Activated naive CD8-positive, alpha-beta T cell treated with anti-CD3 and anti-CD28 coated beads, Interleukin-2, amount 10 ng/mL, durations not matched to agents 7 days and 5 days (primary cell): ENCODE measurements around the gene ZNF557. TPM values are rescaled to one million over a fixed set of nuclear protein-coding genes. Genes with fewer than 3 reads are reported as not detected.
"Not testable (repeated sequence)": the region's sequence is repeated elsewhere in the genome, so short reads cannot be mapped to it uniquely, and the experiment has no call there.

Source experiments
- ATAC-seq: fragments of 150-1000 bp; cut with Tn5 transposase; one replicate; pipeline ENCODE4 v1.10.0; 2021; ENCODE audit warnings: low read depth, moderate library complexity
- POLR2A ChIA-PET: fragments of 350-600 bp; sonication (Branson Sonifier 250); formaldehyde crosslinking; loops from one replicate; lab custom pipeline; 2021; ENCODE audit warnings: antibody characterized with exemption; lab: Charles Lee
- DNase-seq: peaks from one replicate; pipeline ENCODE4 v3.0.0; 2021
- H3K27ac Mint-ChIP-seq: one replicate; pipeline ENCODE4 v1.8.0; 2022; ENCODE audit warnings: mild to moderate bottlenecking, mixed read lengths
- H3K27me3 Mint-ChIP-seq: one replicate; pipeline ENCODE4 v1.8.0; 2022; ENCODE audit warnings: mild to moderate bottlenecking, moderate library complexity, mixed read lengths
- H3K36me3 Mint-ChIP-seq: one replicate; pipeline ENCODE4 v1.8.0; 2021; ENCODE audit warnings: mild to moderate bottlenecking, mixed read lengths
- H3K4me1 Mint-ChIP-seq: one replicate; pipeline ENCODE4 v1.8.0; 2021; ENCODE audit warnings: mixed read lengths
- H3K4me3 Mint-ChIP-seq: one replicate; pipeline ENCODE4 v1.8.0; 2022; ENCODE audit warnings: mild to moderate bottlenecking, moderate library complexity, mixed read lengths
- H3K9me3 Mint-ChIP-seq: one replicate; pipeline ENCODE4 v1.8.0; 2021; ENCODE audit warnings: mixed read lengths
- total RNA-seq, 2 experiments: library from RNA; stranded (reverse); gene quantifications; one replicate each; pipeline ENCODE4 v1.2.3, GENCODE V29; 2021

ZNF557 gene
- total RNA-seq, 2 experiments from 2014 or later: 20.9 to 21.1 TPM

DNA sequence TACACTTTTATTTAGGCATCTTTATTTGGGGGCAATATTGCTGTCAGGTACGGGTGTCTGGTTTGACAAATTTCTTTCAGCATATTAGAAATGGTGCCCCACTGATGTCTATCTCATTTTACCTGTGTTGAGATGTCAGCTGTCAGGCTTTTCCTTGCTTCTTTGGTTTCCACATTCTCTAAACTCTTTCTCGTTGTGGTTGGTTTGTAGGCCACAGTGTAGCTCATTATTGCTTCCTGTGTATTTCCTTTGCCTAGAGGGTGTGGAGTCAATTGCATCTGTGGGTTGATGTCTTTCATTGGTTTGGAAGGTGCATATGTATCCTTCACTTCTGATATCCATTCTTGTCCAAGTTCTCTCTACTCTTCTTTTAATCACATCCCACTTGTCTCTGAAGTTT lies 9.5 kb upstream of the ZNF557 start:
- ATAC-seq: peak; percentile 47
- POLR2A ChIA-PET, H3K4me1 Mint-ChIP-seq, H3K9me3 Mint-ChIP-seq, H3K27ac Mint-ChIP-seq, H3K36me3 Mint-ChIP-seq, H3K27me3 Mint-ChIP-seq, DNase-seq, H3K4me3 Mint-ChIP-seq: not testable (repeated sequence)

DNA sequence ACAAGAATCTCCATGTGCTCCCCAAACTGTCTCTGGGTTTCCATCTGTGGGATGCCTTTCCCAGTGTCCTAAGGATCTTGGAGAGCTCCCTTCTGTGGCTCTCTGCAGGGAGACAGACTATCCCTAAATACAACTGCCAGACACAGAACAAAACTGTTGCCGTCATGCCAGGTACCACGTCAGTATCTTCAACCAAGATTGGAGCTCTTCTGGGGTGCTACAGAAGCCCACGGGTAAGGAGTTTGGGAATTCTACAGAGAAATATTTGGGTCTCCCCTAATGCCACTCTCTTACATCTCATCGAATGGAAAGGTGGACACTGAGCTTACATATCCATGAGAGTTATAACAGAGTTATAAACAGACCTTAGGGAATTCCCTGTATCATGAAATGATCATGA lies 6.2 kb upstream of the ZNF557 start:
- peak; percentile 41 for ATAC-seq
- no peak overlapping the region for H3K27ac Mint-ChIP-seq
- POLR2A ChIA-PET: no interaction called here
- H3K9me3 Mint-ChIP-seq: no peaks in the 10 kb centered on the region
- DNase-seq: no peak
- H3K4me1 Mint-ChIP-seq: no peaks in the 10 kb centered on the region
- H3K27me3 Mint-ChIP-seq: no peaks in the 10 kb centered on the region
- no peak overlapping the region for H3K4me3 Mint-ChIP-seq
- H3K36me3 Mint-ChIP-seq: no peaks in the 10 kb centered on the region

DNA sequence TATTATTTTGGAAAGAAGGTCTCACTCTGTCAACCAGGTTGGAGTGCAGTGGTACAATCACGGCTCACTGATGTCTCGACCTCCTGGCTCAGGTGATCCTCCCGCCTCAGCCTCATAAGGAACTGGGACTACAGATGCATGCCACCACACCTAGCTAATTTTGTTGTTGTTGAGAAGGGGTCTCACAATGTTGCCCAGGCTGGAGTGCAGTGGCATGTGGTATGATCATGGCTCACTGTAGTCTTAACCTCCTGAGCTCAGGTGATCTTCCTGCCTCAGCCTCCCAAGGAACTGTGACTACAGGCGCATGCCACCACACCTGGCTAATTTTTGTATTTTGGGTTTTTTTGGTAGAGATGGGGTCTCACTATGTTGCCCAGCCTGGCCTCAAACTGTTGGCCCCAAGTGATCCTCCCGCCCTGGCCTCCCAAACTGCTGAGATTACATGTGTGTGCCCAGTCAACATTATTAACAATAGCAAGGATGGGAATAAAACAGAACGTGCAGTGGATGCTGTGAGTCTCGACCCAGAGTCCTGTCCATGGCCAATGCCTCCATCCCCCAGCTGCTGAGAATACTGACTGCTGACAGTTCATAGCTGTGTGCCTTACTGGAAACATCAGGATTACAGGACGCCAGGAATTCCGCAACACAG lies 5.6 kb upstream of the ZNF557 start:
- peak; percentile 49 for ATAC-seq

DNA sequence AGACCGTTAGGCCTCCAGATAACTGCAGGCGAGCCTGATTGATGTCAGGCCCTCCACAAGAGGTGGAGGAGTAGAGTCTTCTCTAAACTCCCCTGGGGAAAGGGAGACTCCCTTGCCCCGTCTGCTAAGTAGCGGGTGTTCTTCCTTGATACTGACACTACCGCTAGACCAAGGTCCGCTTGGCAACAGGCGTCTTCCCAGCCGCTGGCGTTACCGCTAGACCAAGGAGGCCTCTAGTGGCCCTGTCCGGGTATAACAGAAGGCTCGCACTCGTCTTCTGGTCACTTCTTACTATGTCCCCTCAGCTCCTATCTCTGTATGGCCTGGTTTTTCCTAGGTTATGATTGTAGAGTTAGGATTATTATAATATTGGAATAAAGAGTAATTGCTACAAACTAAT lies 2.4 kb upstream of the ZNF557 start:
- DNase-seq, H3K27ac Mint-ChIP-seq, ATAC-seq, H3K9me3 Mint-ChIP-seq, H3K4me3 Mint-ChIP-seq, POLR2A ChIA-PET, H3K27me3 Mint-ChIP-seq, H3K4me1 Mint-ChIP-seq: not testable (repeated sequence)
- peaks cover 12% of the 10 kb centered on the region for H3K36me3 Mint-ChIP-seq

More for the DNA sequence above, 5.6 kb upstream of the ZNF557 start:
- H3K4me1 Mint-ChIP-seq: peaks cover 2% of the 10 kb centered on the region
- no peak overlapping the region for H3K4me3 Mint-ChIP-seq
- POLR2A ChIA-PET: no interaction called here
- H3K27me3 Mint-ChIP-seq: no peaks in the 10 kb centered on the region
- H3K9me3 Mint-ChIP-seq: no peaks in the 10 kb centered on the region
- H3K27ac Mint-ChIP-seq: no peak overlapping the region
- H3K36me3 Mint-ChIP-seq: peaks cover under 1% of the 10 kb centered on the region
- DNase-seq: no peak

DNA sequence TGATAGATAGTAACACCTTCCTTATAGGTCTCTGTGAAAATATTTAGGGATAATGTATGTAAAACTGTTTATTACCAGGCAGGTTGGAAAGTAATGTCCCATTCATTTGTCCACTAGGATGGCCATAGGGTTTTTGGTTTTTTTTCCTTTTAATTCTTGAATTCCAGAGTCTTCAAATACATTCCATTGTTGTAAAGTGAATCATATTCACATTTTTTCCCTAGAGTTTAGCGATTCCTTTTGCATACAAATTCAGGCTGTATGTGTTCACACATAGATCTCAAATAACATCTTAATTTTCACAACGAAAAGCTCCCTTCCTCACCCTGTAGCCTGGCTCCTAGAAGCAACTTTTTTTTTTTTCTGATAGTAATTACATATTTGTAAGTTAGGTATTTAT lies 1.8 kb upstream of the ZNF557 start:
- POLR2A ChIA-PET: no interaction called here
- ATAC-seq (no peak), DNase-seq (no peak)
- H3K27me3 Mint-ChIP-seq: no peaks in the 10 kb centered on the region
- H3K9me3 Mint-ChIP-seq: peaks cover 4% of the 10 kb centered on the region
- peaks cover 18% of the 10 kb centered on the region for H3K36me3 Mint-ChIP-seq
- H3K27ac Mint-ChIP-seq: no peak overlapping the region
- H3K4me3 Mint-ChIP-seq: no peak overlapping the region
- H3K4me1 Mint-ChIP-seq: peaks cover 6% of the 10 kb centered on the region

DNA sequence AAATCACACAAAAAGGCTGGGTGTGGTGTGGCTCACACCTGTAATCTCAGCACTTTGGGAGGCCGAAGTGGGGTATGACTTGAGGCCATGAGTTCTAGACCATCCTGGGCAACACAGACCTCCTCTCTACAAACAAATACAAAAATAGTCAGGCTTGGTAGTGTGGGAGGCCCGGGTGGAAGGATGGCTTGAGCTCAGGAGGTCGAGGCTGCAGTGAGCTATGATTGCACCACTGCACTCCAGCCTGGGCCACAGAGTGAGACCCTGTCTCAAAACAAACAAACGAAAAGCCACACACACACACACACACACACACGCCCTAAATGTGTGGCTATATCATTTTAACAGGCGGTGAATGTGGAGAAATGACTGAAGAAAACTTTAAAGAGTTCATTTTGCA lies 904 bp upstream of the ZNF557 start:
- Mint-ChIP-seq H3K27me3 (no peaks in the 10 kb centered on the region), H3K4me3 (peak overlapping the region; percentile 97), H3K27ac (peak overlapping the region; percentile 87), H3K9me3 (peaks cover 5% of the 10 kb centered on the region), H3K36me3 (peaks cover 24% of the 10 kb centered on the region), H3K4me1 (peaks cover 6% of the 10 kb centered on the region)
- DNase-seq (no peak), ATAC-seq (no peak)
- POLR2A ChIA-PET: interaction anchor here (0.5 to 2.1 kb wide), 14 partner anchors 10 to 861 kb away, joined by 3 to 47 read pairs (median 5); partner anchors contain the start of genes ARHGEF18, MCOLN1 and VAV1

DNA sequence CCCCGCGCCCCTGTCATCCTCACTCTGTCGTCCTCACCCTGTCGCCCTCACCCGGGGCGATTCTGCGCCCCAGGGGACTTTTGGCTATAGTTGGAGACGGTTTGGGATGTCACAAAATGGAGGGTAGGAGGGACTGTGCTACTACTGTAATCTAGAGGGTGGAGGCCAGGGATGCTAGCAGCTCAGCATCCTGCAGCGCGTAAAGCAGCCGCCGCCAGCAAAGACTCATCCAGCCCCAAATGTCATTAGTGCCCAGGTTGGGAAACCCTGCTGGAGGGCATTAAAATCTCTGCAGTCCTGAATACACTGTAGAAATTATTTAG lies 362 bp downstream of the ZNF557 start:
- DNase-seq (no peak), ATAC-seq (peak; percentile 34)
- H3K4me3 Mint-ChIP-seq: peak overlapping the region; percentile 97
- peaks cover 6% of the 10 kb centered on the region for H3K4me1 Mint-ChIP-seq
- POLR2A ChIA-PET: interaction anchor here (0.6 to 2.1 kb wide), 9 partner anchors 9 to 452 kb away, joined by 4 to 47 read pairs (median 7); partner anchors contain the start of genes ARHGEF18, MCOLN1 and VAV1
- H3K27me3 Mint-ChIP-seq: no peaks in the 10 kb centered on the region
- peaks cover 9% of the 10 kb centered on the region for H3K9me3 Mint-ChIP-seq
- H3K36me3 Mint-ChIP-seq: peaks cover 37% of the 10 kb centered on the region
- H3K27ac Mint-ChIP-seq: peak overlapping the region; percentile 87

DNA sequence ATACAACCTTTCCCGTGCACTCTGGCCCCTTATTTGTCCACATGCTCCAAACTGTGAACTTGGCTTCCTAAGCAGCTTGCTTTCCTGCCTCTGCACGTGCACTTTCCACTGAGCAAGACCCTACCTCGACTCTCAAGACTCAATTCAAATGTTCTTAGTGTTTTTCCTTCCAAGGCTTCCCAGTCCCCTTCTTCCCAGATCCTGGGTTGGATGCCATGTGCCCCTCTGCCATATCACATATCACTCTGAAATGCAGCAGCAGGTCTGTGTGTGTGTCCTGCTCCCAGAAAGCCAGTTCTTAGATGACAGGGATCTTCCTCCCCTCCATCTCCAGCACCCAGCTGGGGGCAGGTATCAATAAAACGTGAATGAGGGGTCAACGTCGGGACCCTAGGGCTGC lies 3.0 kb downstream of the ZNF557 start:
- Mint-ChIP-seq H3K36me3 (peaks cover 63% of the 10 kb centered on the region), H3K27ac (no peak overlapping the region), H3K27me3 (no peaks in the 10 kb centered on the region), H3K4me1 (peaks cover 6% of the 10 kb centered on the region), H3K4me3 (no peak overlapping the region), H3K9me3 (peaks cover 14% of the 10 kb centered on the region)
- DNase-seq (no peak), ATAC-seq (no peak)
- POLR2A ChIA-PET: interaction anchor here (0.7 to 1.6 kb wide), 2 partner anchors 27 to 633 kb away, joined by 5 to 9 read pairs; no protein-coding TSS in a partner anchor

DNA sequence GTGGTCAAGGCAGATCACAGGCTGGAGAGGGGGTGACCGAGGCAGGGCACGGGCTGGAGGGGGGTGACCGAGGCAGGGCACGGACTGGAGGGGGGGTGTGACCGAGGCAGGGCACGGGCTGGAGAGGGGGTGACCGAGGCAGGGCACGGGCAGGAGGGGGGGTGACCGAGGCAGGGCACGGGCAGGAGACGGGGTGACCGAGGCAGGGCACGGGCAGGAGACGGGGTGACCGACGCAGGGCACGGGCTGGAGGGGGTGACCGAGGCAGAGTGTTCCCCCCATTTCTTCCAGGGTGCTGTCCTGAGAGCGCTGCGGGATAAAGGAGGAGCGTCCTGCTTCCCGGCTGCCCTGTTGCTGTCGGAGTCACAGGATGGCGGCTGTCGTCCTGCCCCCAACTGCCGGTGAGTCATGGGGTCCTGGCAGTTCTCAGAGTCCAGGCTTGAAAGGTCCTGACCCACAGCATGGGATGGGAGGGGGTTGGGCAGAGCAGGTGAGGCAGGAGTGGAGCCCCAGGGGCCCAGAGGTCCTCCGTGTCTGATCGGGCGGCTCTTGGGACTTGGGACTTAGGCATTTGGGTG lies 5.3 kb downstream of the ZNF557 start:
- H3K9me3 Mint-ChIP-seq: peaks cover 29% of the 10 kb centered on the region
- no peaks in the 10 kb centered on the region for H3K27me3 Mint-ChIP-seq
- ATAC-seq (no peak), DNase-seq (no peak)
- H3K36me3 Mint-ChIP-seq: peaks cover 83% of the 10 kb centered on the region
- POLR2A ChIA-PET: interaction anchor here (0.6 kb wide), 1 partner anchor 1087 kb away, joined by 4 read pairs; no protein-coding TSS in a partner anchor
- no peak overlapping the region for H3K4me3 Mint-ChIP-seq
- H3K27ac Mint-ChIP-seq: no peak overlapping the region
- H3K4me1 Mint-ChIP-seq: peaks cover 5% of the 10 kb centered on the region

DNA sequence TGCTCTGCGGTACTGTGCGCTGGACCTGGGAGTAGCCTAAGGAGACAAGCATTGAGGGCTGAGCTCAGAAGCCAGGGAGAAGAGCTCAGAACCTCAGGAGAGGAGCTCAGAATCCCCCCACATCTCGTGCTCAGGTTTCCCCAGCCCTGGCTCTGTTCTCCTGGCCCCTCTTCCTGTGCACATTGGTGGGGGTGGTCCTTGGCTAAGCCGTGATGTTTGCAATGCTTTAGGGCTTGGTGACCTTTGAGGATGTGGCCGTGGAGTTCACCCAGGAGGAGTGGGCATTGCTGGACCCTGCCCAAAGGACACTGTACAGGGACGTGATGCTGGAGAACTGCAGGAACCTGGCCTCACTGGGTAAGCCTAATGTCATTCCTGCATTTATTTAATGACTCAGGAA lies 6.6 kb downstream of the ZNF557 start:
- POLR2A ChIA-PET: interaction anchor here (0.7 to 1.8 kb wide), 3 partner anchors 16 to 1857 kb away, joined by 3 to 4 read pairs (median 3); no protein-coding TSS in a partner anchor
- peaks cover 91% of the 10 kb centered on the region for H3K36me3 Mint-ChIP-seq
- peaks cover 39% of the 10 kb centered on the region for H3K9me3 Mint-ChIP-seq
- no peak for DNase-seq
- H3K4me3 Mint-ChIP-seq: no peak overlapping the region
- no peak overlapping the region for H3K27ac Mint-ChIP-seq
- ATAC-seq: no peak
- no peaks in the 10 kb centered on the region for H3K27me3 Mint-ChIP-seq
- H3K4me1 Mint-ChIP-seq: peaks cover 5% of the 10 kb centered on the region

DNA sequence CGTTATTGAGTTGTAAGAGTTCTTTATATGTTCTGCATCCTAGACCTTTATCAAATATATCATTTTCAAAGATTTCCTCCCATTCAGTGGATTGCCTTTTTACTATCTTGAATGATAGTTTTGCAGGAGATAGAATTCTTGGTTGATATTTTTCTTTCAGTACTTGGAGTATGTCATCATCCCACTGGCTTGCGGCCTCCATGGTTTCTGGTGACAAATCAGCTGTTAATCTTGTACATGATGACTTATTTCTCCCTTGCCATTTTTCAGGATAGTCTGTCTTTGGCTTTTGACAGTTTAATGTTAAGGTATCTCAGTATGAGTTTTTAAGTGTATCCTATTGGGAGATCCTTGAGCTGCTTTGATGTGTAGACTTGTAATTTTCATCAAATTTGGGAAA lies 8.5 kb downstream of the ZNF557 start:
- Mint-ChIP-seq H3K27ac (no peak overlapping the region), H3K4me3 (no peak overlapping the region), H3K27me3 (no peaks in the 10 kb centered on the region), H3K4me1 (peaks cover 2% of the 10 kb centered on the region), H3K9me3 (peaks cover 40% of the 10 kb centered on the region), H3K36me3 (peaks cover 97% of the 10 kb centered on the region)
- DNase-seq: no peak
- no peak for ATAC-seq
- POLR2A ChIA-PET: interaction anchor here (0.9 to 1.8 kb wide), 2 partner anchors 9 to 14 kb away, joined by 4 read pairs; partner anchors contain the start of gene ZNF557

DNA sequence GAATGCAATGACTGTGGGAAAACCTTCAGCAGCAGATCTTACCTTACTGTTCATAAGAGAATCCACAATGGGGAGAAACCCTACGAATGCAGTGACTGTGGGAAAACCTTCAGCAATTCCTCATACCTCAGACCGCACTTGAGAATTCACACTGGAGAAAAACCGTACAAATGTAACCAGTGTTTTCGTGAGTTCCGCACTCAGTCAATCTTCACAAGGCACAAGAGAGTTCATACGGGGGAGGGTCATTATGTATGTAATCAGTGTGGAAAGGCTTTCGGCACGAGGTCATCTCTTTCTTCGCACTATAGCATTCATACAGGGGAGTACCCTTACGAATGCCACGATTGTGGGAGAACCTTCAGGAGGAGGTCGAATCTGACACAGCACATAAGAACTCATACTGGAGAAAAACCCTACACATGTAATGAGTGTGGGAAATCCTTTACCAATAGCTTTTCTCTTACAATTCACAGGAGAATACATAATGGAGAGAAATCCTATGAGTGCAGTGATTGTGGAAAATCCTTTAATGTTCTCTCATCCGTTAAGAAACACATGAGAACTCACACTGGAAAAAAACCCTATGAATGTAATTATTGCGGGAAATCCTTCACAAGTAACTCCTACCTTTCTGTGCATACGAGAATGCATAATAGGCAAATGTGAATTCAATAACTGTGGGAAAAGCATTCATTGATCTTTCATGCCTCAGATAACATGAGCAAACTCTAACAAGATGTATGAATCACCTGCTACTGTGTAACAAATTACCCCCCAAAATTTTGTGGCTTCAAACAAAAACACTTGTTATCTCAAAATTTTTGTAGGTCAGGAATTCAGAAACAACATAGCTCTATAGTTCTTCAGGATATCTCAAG lies 13.8 kb downstream of the ZNF557 start:
- peaks cover 2% of the 10 kb centered on the region for H3K4me1 Mint-ChIP-seq
- no peak overlapping the region for H3K27ac Mint-ChIP-seq
- DNase-seq (no peak), ATAC-seq (no peak)
- POLR2A ChIA-PET: interaction anchor here (1.2 to 1.6 kb wide), 2 partner anchors 14 to 16 kb away, joined by 3 to 7 read pairs; partner anchors contain the start of gene ZNF557
- peaks cover 48% of the 10 kb centered on the region for H3K9me3 Mint-ChIP-seq
- H3K36me3 Mint-ChIP-seq: peaks cover 79% of the 10 kb centered on the region
- H3K4me3 Mint-ChIP-seq: no peak overlapping the region
- H3K27me3 Mint-ChIP-seq: no peaks in the 10 kb centered on the region

DNA sequence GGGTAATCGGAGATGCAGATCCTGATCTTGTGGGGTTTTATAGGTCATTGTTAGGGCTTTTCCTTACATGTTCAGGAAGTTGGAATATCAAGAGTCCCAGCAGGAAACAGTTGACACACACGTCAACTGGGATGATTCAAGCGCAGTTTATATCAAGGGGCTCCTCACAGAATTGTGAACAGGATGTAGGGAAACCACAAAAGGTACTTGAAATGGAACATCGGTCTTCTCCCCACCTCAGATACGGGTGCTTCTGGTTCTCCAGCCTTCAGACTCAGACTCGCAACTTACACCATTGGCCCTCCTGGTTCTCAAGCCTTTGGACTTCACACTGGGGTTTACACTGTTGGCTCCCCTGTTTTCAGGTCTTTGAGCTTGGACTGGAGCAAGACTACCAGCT lies 19.5 kb downstream of the ZNF557 start:
- ATAC-seq (no peak), DNase-seq (no peak)
- Mint-ChIP-seq H3K36me3 (peaks cover 37% of the 10 kb centered on the region), H3K4me3 (no peak overlapping the region), H3K27ac (no peak overlapping the region), H3K27me3 (no peaks in the 10 kb centered on the region), H3K4me1 (peaks cover 5% of the 10 kb centered on the region), H3K9me3 (peaks cover 30% of the 10 kb centered on the region)
- POLR2A ChIA-PET: no interaction called here
